Caki2 (cell line): ENCODE results near the gene CFAP73. TPM values are rescaled to one million over a fixed set of nuclear protein-coding genes. Genes with fewer than 3 reads are reported as not detected.
A peak's percentile ranks its signal among the peaks of the same experiment; 100 is the strongest.
"Not testable (repeated sequence)": the region's sequence is repeated elsewhere in the genome, so short reads cannot be mapped to it uniquely, and the experiment has no call there.

Source experiments
- DNase-seq: peaks from one replicate; pipeline ENCODE4 v3.0.0-alpha.2; 2015; ENCODE audit warnings: low read depth
- in situ Hi-C: cut with HindIII; loops from 2 replicates; pipeline ENCODE4 v1.10.0; 2016; ENCODE audit warnings: low sequenced_read_pairs, low pct_unique_long_range_greater_than_20kb, mixed read lengths
- total RNA-seq: library from RNA; depleted of rRNA; stranded (reverse); fragments of >200 nt; shearing (Covaris generic); gene quantifications from 2 replicates; pipeline ENCODE4 v1.2.3, GENCODE V29; 2014; ENCODE audit warnings: low replicate concordance

CFAP73 gene
- total RNA-seq, 1 experiment from 2014 or later: 6.2 TPM

DNA sequence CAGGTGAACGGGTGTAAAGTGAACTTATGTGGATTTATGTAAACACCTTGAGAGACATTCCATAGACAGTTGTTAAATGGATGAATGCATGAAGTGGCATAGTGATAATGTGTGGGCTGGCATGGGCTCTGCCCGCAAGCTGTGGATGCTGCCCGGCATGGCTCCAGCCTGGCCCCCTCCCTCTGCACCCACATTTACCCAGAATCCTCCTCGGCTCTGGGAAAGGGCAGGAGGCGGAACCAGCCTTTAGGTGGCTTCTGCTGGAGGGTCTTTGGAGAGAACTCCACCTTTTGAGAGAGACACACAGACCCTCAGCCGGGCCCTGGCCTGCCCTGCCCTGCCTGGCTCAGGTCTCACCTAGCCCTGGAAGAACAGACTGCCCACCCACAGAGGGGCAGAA is 32.6 kb upstream of the CFAP73 start:
- in situ Hi-C loops: no loop called here

DNA sequence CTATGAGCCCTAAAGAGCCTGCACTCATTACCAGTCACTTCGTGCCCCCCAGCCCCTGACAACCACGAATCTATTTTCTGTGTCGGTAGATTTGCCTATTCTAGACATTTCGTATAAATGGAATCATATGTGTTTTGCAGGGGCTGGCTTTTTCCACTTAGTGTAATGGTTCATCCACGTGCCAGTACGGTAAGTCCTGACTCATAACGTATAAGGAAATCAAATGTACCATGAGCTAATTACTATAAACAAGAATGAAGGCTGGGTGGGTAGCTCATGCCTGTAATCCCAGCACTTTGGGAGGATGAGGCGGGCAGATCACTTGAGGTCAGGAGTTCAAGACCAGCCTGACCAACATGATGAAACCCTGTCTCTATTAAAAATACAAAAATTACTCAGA is 31.8 kb upstream of the CFAP73 start:
- in situ Hi-C loops: not testable (repeated sequence)
- DNase-seq: peak; percentile 33

More for the DNA sequence above, 32.6 kb upstream of the CFAP73 start:
- DNase-seq: no peak

DNA sequence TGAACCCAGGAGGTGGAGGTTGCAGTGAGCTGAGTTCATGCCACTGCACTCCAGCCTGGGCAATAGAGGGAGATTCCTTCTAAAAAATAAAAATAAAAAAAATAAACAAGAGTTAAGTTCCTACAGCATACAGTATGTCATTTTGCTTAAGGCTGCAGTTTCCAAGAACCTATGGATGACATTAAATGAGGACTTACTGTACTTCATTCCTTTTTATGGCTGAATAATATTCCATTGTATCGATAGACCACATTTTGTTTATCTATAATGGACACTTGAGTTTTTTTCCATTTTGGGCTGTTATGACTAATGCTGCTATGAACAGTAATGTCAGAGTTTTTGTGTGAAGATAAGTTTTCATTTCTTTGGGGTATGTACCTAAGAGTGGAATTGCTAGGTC is 31.4 kb upstream of the CFAP73 start:
- DNase-seq: no peak
- in situ Hi-C loops: no loop called here

DNA sequence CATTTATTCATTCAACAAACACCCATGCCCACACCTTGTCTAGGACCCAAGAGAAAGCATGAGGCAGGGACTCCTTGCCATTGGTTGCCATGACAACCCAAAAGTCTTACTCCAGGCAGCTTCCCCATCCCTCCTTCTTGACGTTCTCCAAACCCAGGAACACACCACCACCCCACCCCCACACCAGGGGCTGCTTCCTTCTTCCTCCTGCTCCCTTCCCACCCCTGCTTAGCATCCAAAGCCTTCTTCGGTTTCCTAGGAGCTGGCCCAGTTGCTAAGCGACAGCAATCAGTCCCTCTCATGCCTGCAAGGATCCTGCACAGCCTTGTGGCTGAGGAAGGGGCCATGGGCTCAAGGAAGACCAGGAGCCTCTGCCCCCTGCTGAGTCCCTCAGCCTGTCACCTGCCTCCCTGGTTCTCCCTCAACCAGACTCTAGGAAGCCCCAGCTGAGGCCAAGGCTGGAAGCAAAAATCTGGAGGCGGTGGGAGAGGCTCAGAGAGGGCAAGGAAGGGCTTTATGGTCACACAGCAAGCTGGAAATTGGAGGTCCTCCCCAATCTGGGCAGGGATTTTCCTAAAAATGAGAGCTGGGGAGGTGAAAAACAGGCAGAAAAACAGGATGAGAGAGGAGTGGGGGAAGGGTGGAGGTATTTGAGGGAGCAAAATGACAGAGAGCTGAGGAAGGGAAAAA is 29.4 kb upstream of the CFAP73 start:
- in situ Hi-C loops: no loop called here
- no peak for DNase-seq

DNA sequence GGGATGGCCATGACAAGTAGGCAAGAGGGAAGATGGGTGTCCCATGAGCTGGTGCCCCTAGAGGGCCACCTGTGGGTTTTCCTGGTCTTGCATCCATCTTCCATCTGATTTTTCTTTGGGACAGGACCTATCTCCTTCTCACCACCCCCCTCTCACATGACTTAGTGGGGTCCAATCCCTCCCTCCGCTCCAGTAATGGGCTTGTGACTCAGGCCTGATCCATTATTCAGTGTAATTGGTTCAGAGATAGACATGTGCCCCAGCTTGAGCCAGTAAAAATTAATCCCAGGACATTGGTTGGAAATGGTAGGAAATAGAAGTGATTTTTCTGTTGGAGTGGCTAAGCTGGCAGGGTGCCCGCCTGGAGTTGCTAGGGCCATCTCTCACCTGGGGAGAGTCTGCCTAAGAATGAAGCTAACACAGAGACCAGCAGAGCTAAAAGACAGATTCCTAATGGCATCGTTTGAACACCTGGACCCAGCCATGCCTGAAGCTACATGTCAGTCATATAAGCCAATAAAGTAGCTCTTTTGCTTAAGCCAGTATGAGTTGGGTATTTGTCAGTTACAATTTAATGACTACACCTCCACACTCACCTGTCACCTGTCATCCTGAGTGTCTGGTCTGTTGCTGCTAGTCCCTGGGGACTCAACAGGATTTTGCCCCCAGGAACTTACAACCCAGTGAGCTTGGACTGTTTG is 28.7 kb upstream of the CFAP73 start:
- peak; percentile 61 for DNase-seq
- in situ Hi-C loops: no loop called here

DNA sequence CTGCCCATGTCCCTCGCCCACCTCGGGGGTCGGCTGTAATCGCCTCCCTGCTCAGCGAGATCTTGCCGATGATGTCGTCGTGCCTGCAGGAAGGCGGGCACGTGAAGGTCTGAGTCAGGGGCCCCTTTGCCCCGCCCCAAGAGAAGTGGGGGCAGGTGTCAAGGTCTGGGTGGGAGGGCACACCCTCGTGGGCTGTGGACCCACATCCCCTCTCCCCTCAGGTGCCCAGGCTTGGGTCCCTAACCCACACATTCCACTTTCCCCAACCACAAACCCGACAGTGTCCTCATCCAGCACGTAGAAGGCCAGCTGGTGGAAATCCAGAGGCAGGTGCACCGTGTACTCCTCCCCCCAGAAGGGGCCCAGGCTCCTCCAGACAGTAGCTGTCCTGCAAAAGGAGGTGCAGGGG is 21.7 kb upstream of the CFAP73 start:
- no peak for DNase-seq
- in situ Hi-C loops: no loop called here

DNA sequence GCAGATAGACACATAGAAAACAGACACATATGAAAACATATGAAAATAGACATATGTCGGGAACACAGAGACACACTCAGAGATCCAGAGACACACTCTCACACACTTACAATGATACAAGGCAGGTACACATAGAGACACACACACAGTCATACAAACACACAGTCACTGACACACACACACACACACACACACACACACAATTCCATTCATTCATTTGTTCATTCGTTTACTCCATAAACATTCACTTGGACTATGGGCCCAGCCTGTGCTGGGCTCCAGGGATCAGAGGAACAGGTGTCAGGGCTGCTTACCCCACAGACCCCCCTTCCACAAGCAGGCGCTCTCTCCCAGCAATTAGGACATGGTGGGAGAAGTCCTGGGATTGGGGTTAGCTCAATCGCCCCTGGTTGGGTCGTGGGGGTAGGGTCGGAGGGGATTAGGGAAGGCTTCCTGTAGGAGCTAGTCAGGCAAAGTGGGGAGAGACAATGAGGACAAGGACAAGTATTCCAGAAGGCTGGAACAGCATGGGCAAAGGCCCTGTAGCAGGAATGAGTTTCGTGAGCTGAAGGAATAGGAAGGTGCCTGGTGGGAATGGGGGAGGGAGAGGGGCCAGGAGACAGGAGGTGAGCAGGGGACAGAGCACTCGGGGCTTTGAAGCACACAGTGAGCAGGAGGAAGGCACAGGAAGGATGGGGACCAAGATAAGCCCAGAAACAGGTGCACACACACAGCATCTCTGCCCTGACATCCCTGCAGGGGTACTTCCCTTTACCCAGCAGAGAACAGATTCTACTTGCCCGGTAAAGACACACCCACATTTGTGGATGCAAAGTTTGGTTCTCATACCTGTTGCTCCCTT is 20.5 kb upstream of the CFAP73 start:
- no peak for DNase-seq
- in situ Hi-C loops: no loop called here

DNA sequence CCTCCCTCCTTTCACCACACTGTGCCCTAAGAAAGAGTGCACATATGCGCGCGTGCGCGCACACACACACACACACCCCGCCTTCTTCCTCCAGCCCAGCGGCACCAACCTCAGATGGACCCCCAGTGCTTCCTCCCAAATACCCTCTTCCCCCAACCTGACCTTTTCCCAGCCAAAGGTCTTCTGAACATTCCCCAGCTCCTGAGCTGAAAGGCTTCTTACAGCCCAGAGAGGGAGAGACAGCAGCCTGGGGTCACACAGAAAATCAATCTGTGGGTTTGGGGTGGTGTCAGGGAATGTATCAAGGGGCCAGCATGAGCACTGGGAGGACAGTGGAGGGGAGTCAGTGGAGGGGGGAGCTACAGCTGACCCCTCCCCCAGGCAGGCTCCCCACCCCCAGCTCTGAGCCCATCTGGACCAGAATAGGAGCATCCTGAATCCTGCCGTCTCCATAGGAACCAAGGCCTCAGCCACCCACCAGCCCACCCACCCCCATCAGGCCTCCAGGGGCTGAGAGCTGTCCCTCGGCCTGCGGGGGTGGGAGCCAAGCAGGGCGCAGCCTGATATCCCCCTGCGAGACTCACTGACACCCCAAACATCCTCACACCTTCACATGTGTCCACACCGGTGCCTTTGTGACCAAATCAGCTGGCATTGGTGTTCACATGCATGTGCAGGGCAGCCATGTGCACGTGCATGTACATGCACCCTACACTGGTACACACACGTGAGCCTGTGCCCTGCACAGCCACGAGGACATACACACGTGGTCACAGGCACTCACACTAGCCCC is 19.7 kb upstream of the CFAP73 start:
- in situ Hi-C loops: no loop called here
- no peak for DNase-seq

DNA sequence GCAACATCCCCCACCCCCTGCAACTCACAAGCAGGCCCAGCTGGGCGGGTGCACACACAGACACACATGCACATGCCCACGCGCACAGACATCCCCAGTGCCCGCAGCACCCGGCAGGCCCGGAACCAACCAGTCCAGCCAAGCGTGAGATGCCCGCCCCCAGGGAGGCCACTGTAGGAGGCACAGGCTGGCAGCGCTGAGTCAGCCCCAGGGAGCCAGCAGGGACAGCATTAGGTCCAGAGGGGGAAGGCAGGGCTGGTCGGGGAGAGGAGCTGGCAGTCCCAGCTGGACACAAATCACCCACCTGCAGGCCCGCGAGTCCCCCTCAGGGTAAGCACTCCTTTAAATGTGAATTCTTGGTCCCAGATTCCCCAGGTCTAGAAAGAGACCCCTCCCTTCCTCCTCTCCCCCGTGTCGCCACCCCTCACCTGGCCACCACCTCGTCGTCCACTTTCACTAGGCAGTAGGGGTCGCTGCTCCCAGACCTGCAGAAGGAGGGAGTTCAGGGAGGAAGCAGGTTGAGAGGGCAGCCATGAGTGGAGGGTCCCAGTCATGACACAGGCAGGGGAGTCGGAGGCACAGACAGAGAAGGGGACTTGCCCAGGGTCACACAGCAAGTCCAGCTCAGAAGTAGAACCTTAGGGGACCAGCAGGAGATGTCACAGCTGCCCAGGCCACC is 18.9 kb upstream of the CFAP73 start:
- in situ Hi-C loops: no loop called here
- DNase-seq: peak; percentile 84

DNA sequence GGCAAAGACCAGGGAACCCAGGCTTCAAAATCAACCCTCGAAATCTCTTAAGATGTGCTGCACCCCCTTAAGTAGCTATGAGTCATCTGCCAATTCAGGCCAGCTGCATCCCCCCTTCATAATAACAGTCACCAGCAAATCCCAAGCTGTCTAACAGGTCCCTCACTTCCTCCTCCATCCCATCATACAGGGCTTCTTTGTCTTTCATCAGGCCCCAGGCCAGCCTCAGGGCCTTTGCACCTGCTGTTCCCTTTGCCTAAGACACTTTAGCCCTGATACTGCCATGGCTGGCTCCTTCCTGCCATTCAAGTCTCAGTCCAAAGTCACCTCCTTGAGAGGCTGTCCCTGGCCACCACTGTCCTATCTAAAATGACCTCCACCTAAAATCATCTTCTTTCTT is 18.0 kb upstream of the CFAP73 start:
- no peak for DNase-seq
- in situ Hi-C loops: no loop called here

DNA sequence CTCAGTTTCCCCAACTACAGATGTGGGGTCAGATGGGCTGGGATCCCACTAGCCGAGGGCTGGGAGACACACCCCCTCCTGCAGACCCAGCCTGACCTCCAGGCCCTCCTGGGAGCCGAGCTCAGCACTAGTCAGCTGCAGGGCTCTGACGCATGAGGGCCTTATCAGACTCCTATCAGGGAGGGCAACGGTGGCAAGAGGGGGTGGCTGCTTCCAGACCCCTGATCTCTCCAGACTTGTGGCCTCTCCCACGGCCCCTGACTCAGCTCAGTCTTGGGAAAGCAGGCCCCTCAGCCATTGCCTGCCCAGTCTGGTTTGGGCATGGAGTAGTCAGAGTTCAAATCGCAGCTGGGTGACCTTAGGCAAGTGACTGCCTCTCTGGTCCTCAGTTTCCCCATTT is 16.5 kb upstream of the CFAP73 start:
- no peak for DNase-seq
- in situ Hi-C loops: no loop called here

DNA sequence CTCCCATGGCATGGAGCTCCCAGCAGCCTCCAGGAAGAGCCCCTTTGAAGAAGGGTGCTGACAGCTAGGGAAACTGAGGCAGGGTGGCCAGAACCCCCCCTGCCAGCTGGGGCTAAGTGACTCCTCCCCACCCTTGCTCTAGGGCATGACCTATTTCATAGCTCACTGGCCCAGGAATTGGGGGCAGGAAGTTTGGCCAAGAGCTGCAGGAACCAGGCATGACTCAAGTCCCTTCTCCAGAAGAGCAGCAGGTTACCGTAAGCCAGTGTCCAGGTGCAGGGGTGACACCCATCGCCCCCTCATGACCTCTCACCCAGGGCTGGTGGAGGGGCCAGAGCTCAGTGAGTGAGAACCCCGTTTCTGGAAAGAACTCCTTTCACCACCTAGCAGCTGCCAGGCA is 15.9 kb upstream of the CFAP73 start:
- DNase-seq: no peak

DNA sequence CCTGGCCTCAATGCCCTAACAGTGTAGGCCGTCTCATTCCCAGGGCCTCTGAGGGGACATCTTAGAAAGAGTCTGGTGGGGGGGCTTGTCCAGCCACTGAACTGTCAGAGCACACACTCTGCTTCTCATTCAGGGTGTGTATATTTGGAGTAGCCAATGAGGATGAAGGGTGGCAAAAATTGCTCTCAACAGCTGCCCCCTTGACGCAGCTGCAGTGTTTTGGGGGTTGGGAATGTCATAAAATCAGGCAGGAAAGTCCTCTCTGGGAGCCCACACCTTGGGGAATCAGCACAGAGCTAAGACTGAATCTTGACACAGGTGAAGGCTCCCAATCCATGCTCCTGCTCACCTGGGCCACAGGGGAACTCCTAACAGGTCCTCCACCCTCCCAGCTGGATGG is 15.5 kb upstream of the CFAP73 start:
- in situ Hi-C loops: no loop called here

More for the DNA sequence above, 15.9 kb upstream of the CFAP73 start:
- in situ Hi-C loops: no loop called here

DNA sequence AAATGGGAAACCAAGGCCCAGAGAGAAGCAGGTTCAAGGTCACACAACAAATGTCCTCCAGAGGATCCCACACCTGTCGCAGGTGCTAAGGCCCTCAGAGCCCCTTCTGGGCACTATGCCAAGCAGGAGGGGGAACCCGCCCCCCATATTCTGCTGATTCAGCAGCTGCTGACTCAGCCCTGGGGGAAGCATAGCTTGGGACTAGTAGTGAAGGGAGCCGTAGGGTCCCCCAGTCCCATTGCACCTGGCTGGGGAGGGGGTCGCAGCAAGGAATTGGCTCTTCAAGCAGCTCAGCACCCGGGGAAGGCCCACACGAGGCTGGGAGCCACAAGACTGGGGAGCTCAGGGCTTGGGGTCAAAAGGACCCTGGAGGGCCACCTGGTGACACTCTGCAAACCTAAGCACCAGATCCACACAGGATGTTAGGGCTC is 15.0 kb upstream of the CFAP73 start:
- DNase-seq: no peak
- in situ Hi-C loops: no loop called here

More for the DNA sequence above, 15.5 kb upstream of the CFAP73 start:
- no peak for DNase-seq

DNA sequence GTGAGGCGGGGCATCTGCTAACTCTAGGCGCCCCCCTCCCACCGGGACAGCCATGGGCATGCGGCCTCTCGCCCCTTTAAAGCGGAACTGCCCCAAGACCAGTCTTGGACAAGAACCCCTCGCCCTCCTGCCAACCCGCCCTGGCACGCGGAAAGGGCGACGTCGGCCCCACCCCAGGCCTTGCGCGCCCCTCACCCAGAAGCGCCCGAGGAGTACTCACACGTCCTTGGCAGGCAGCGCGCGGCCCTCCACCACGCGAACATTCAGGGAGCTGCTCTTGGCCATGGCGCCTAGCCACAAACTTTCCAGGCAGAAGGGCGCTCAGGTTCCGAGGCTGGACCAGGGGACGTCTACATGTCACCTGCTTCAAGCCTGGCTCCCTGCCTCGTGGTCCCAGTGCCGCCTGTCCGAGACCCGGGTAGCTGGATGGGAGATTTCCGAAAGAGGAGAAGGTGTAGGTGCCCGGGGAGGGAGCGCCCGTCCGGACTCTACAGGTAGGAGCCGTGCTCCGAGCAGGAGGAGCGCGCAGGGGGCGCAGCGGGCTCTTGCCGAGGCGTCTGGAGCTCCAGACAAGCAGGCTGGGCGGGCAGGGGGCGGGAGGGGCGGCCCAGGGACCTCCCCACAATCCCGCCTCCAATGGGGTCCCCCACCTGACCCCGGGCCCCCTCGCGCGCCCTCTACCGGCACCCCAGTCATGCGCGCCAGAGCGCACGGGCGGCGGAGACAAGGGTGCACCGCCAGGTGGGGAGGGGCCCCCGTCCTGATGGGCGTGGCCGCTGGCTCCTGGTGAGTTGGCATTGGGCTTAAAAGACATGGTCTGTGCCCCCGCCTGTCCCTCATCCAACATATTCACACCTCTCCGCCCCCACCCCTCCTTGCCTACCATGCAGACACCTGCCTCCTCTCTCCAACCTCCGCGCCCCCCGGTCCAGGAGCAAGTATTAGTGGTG is 14.1 kb upstream of the CFAP73 start, which contains the start of gene RASAL1:
Gene RASAL1 (minus strand): TSS at position 584 of the 950 bp plus-strand sequence. CDS start 299 bp downstream, at position 285.
- peak; percentile 93 for DNase-seq
- in situ Hi-C loops: no loop called here

DNA sequence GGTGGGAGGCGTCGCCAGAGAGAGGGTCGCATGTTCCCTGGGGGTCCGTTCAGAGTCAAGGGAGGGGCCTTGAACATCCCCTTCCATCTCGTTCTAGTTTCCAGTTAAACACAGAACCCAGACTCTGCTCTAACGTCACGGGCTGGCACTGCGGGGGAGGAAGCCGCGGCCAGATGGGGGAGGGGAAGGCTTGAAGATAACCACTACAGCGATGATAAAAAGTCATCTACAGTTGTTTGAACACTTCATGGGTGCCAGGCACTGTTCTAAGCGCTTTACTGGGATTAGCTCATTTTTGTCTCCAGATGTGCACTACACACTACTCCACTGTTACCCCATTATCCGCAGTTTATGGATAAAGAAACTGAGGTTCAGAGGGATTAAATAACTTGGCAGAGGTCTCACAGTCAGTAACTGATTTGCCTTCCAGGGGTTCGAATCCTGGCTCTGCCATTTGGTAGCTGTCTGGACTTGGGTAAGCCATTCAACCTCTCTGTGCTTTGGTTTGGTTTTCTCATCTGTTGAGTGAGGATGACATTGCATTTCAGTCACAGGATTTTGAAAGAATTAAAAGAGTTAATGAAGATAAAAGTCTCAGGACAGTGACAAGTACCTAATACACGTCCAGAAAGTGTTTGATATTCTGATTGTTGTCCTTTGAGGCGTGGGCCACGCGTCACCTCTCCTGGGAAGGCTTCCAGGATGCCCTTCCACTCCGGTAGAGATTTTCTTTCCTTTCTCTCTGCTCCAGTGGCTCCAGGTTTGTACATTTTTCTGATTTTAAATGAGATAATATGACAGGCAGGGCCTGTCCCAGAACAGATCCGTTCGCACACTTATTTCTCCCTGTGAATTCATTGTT is 13.2 kb upstream of the CFAP73 start:
- in situ Hi-C loops: no loop called here
- peak; percentile 87 for DNase-seq
